HCT116 (cell line): ENCODE data around the gene MARS1. TPM values are rescaled to one million over a fixed set of nuclear protein-coding genes. Genes with fewer than 3 reads are reported as not detected.
A peak's percentile ranks its signal among the peaks of the same experiment; 100 is the strongest.

ENCODE experiments used
- ATAC-seq: fragments of 200-7000 bp; cut with Tn5 transposase; 2 replicates; pipeline ENCODE4 v1.9.1; 2020; ENCODE audit warnings: mild to moderate bottlenecking, moderate library complexity
- BruUV-seq: library from RNA; stranded (reverse); fragments of 400-500 nt; replicated peaks from 2 replicates; lab custom pipeline; 2021; lab: Mats Ljungman, UMichigan
- CTCF ChIA-PET: fragments of 300-600 bp; sonication (Branson Sonifier 250); formaldehyde crosslinking; loops from one replicate; lab custom pipeline; 2021; ENCODE audit warnings: antibody characterized with exemption; lab: Charles Lee
- POLR2A ChIA-PET: fragments of 300-600, 350-600 bp; sonication (Branson Sonifier 250); formaldehyde crosslinking; loops from one replicate; lab custom pipeline; 2021; ENCODE audit warnings: antibody characterized with exemption; lab: Charles Lee
- RAD21 ChIA-PET, 2 experiments: fragments of 300-600 bp; sonication (Branson Sonifier 250); formaldehyde crosslinking; loops; one replicate each; lab custom pipeline; 2023; ENCODE audit warnings: low total read pairs in 2 of 2; ENCODE audit not compliant: uncharacterized antibody in 2 of 2, unreplicated experiment in 2 of 2, low non-redundant PET in 1 of 2; lab: Charles Lee
- DNase-seq: peaks from one replicate; pipeline ENCODE4 v3.0.0-alpha.2; 2010; ENCODE audit warnings: low read depth, low spot score
- H2AFZ ChIP-seq: fragments of 200-600 bp; shearing (Covaris generic), sonication (generic); 2 replicates; pipeline ENCODE4 v1.6.1; 2017; ENCODE audit warnings: low read depth, mixed run types, mixed read lengths, antibody characterized with exemption, low read length; ENCODE audit not compliant: poor library complexity, severe bottlenecking
- H3K27ac ChIP-seq: 2 replicates; pipeline ENCODE4 v1.5.1; 2012; ENCODE audit warnings: low read depth, low read length
- H3K27me3 ChIP-seq: fragments of 200-600 bp; sonication (generic); 2 replicates; pipeline ENCODE4 v1.6.1; 2016; ENCODE audit warnings: mixed run types, low read length, mixed read lengths; ENCODE audit not compliant: insufficient read depth
- H3K36me3 ChIP-seq, 2 experiments: fragments of 200-500 bp in 1 of 2; fragments of 200-600 bp in 1 of 2; sonication (Bioruptor generic) in 1 of 2; sonication (generic) in 1 of 2; 2 replicates each; pipeline versions ENCODE4 v1.5.1 to v1.6.1; 2014 to 2016; ENCODE audit warnings: low read length in 2 of 2, inconsistent platforms in 1 of 2, mixed read lengths in 1 of 2, mixed run types in 1 of 2; ENCODE audit not compliant: insufficient read depth in 2 of 2, control insufficient read depth in 1 of 2
- H3K4me1 ChIP-seq, 2 experiments: fragments of 200-600 bp in 1 of 2; sonication (generic) in 1 of 2; 2 replicates each; pipeline versions ENCODE4 v1.5.1 to v1.6.1; 2012 to 2017; ENCODE audit warnings: low read length in 2 of 2, inconsistent platforms in 1 of 2, mild to moderate bottlenecking in 1 of 2, mixed read lengths in 1 of 2, mixed run types in 1 of 2, moderate library complexity in 1 of 2; ENCODE audit not compliant: insufficient read depth in 2 of 2, control insufficient read depth in 1 of 2
- H3K4me2 ChIP-seq: fragments of 200-600 bp; sonication (generic); 2 replicates; pipeline ENCODE4 v1.6.1; 2017; ENCODE audit warnings: mixed run types, low read length, mixed read lengths
- H3K4me3 ChIP-seq, 2 experiments: fragments of 200-600 bp in 1 of 2; sonication (generic) in 1 of 2; replicated peaks in 1 of 2; 2 replicates each; pipeline ENCODE4 v1.5.1; 2011 to 2016; ENCODE audit warnings: low read length in 2 of 2, control low read depth in 1 of 2, low read depth in 1 of 2, mild to moderate bottlenecking in 1 of 2, mixed read lengths in 1 of 2, mixed run types in 1 of 2
- H3K79me2 ChIP-seq: fragments of 200-600 bp; sonication (generic); 2 replicates; pipeline ENCODE4 v1.6.1; 2017; ENCODE audit warnings: mild to moderate bottlenecking, mixed run types, low read length, moderate library complexity, mixed read lengths; ENCODE audit not compliant: insufficient read depth
- H3K9ac ChIP-seq: fragments of 200-600 bp; sonication (generic); 2 replicates; pipeline ENCODE4 v1.6.1; 2016; ENCODE audit warnings: low read length, mixed read lengths
- H3K9me2 ChIP-seq: fragments of 200-600 bp; sonication (generic), shearing (Covaris generic); 2 replicates; pipeline ENCODE4 v1.6.1; 2017; ENCODE audit warnings: mixed run types, mild to moderate bottlenecking, moderate library complexity; ENCODE audit not compliant: insufficient read depth
- H3K9me3 ChIP-seq, 2 experiments: fragments of 200-500 bp in 1 of 2; fragments of 200-600 bp in 1 of 2; sonication (Bioruptor generic) in 1 of 2; sonication (generic) in 1 of 2; 2 replicates each; pipeline ENCODE4 v1.6.1; 2014 to 2017; ENCODE audit warnings: low read length in 2 of 2, mixed read lengths in 2 of 2, inconsistent platforms in 1 of 2, low read depth in 1 of 2, mild to moderate bottlenecking in 1 of 2, mixed run types in 1 of 2, moderate library complexity in 1 of 2; ENCODE audit not compliant: control insufficient read depth in 1 of 2, insufficient read depth in 1 of 2
- H4K20me1 ChIP-seq: fragments of 200-600 bp; sonication (generic), shearing (Covaris generic); 2 replicates; pipeline ENCODE4 v1.6.1; 2017; ENCODE audit warnings: mixed run types, mild to moderate bottlenecking, moderate library complexity; ENCODE audit not compliant: insufficient read depth
- POLR2A ChIP-seq: IDR thresholded peaks from 2 replicates; pipeline ENCODE4 v1.7.0; 2011; ENCODE audit warnings: borderline replicate concordance; ENCODE audit not compliant: insufficient read depth, insufficient read length; ENCODE audit errors: extremely low read depth
- intact Hi-C: fragments of 100-400 bp; cut with micrococcal nuclease; formaldehyde crosslinking; loops from 2 replicates; pipeline ENCODE4 v1.10.0; 2022
- total RNA-seq: library from RNA; stranded (reverse); gene quantifications from one replicate; pipeline ENCODE4 v1.2.1, GENCODE V29; 2021; ENCODE audit not compliant: unreplicated experiment
- TF ChIP-seq, protein P1 (sequence below): IDR thresholded peaks from 2 replicates; pipeline ENCODE4 v1.6.1; 2012
- TF ChIP-seq, protein P2 (sequence below): IDR thresholded peaks from 2 replicates; pipeline ENCODE4 v1.6.1; 2012

The MARS1 gene
- total RNA-seq, 1 experiment from 2014 or later = 344 TPM

DNA sequence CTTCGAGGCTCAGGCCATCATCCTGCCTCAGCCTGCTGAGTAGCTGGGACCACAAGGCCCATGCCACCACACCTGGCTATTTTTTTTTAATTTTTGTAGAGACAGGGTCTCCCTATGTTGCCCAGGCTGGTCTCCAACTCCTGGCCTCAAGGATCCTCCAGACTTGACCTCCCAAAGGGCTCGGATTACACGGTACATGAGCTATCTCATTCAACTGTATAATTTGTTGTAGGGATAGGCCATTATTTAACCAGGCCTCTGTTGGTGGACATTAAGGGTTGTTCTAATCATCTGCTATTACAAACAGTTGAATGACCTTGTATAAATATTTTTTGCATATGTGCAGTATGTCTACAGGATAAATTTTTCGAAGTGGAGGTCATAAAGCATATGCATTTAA lies 71.0 kb downstream of the MARS1 start:
- ChIA-PET POLR2A (no interaction called here), CTCF (interaction anchor here (1.6 kb wide), 1 partner anchor 25 kb away, joined by 4 read pairs; no protein-coding TSS in a partner anchor), RAD21 (no interaction called here)
- DNase-seq (no peak), ATAC-seq (no peak)
- Histone ChIP-seq H2AFZ (no peak overlapping the region), H3K9me3 (no peaks in the 10 kb centered on the region), H3K4me1 (peaks cover 9 to 16% of the 10 kb centered on the region in 2 experiments), H3K27me3 (no peaks in the 10 kb centered on the region), H3K9ac (no peak overlapping the region), H3K4me2 (no peak overlapping the region), H3K36me3 (no peaks in the 10 kb centered on the region), H3K9me2 (no peaks in the 10 kb centered on the region), H3K4me3 (no peak overlapping the region), H4K20me1 (no peaks in the 10 kb centered on the region), H3K27ac (no peak overlapping the region), H3K79me2 (no peaks in the 10 kb centered on the region)
- no TSS peak for BruUV-seq
- TF ChIP-seq, protein P1, sequence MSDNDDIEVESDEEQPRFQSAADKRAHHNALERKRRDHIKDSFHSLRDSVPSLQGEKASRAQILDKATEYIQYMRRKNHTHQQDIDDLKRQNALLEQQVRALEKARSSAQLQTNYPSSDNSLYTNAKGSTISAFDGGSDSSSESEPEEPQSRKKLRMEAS = no peak
- no peak for TF ChIP-seq POLR2A
- intact Hi-C loops = no loop called here

DNA sequence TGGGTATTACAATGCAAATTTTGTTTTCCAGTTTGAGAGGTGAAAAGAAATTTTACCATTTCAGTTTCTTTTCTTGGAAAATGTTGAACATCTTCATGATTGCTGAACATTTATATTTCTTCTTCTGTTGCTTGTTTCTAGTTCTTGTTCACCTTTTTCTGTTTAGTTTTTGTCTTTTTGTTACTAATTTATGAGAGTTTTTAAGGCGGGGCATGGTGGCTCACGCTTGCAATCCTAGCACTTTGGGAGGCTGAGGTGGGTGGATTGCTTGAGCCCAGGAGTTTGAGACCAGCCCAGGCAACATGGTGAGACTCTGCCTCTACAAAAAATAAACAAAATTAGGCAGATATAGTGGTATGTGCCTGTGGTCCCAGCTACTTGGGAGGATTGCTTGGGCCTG lies 72.6 kb downstream of the MARS1 start:
- ATAC-seq (no peak), DNase-seq (no peak)
- Histone ChIP-seq H3K4me2 (peak overlapping the region; percentile 50; the same call in 1 of the 2 replicates), H3K27ac (no peak overlapping the region), H3K9me2 (no peaks in the 10 kb centered on the region), H3K36me3 (no peaks in the 10 kb centered on the region), H4K20me1 (no peaks in the 10 kb centered on the region), H3K27me3 (no peaks in the 10 kb centered on the region), H3K4me3 (no peak overlapping the region), H2AFZ (no peak overlapping the region), H3K79me2 (no peaks in the 10 kb centered on the region), H3K9ac (no peak overlapping the region), H3K9me3 (no peaks in the 10 kb centered on the region), H3K4me1 (peaks cover 9 to 16% of the 10 kb centered on the region in 2 experiments)
- TF ChIP-seq, protein P2, sequence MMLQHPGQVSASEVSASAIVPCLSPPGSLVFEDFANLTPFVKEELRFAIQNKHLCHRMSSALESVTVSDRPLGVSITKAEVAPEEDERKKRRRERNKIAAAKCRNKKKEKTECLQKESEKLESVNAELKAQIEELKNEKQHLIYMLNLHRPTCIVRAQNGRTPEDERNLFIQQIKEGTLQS = no peak
- ChIA-PET POLR2A (no interaction called here), RAD21 (no interaction called here), CTCF (interaction anchor here (1.1 kb wide), 1 partner anchor 23 kb away, joined by 3 read pairs; no protein-coding TSS in a partner anchor)
- no TSS peak for BruUV-seq
- intact Hi-C loops = no loop called here
